ENCODE data around the gene RARB. TPM values are rescaled to one million over a fixed set of nuclear protein-coding genes. Genes with fewer than 3 reads are reported as not detected.

The RARB gene
- total and polyA plus RNA-seq, 2 donors from 2014 or later = 8.3 to 14.7 TPM

- H3K9me3 ChIP-seq (ENCODE audit: control insufficient read depth in 2 of 3, insufficient read depth in 1 of 3, low read length in 3 of 3) = no peaks in the 10 kb centered on the region
- TF ChIP-seq CTCF (IDR thresholded peaks at IDR 0.05; ENCODE audit: borderline replicate concordance, extremely low read depth, insufficient read depth) = no peak
- intact Hi-C loops (cut with DNase I) = no loop called here
- H3K27me3 ChIP-seq (ENCODE audit: control insufficient read depth, insufficient read depth, low read length) = no peaks in the 10 kb centered on the region
- H3K27ac ChIP-seq (ENCODE audit: low read depth in 2 of 2, low read length in 2 of 2) = peak overlapping the region in 1 of 2 donors; percentile 77
- H3K4me1 ChIP-seq (ENCODE audit: control insufficient read depth in 2 of 3, insufficient read depth in 2 of 3, low read depth in 1 of 3, low read length in 3 of 3) = peaks cover 0 to 5% (median 2%) of the 10 kb centered on the region in 3 donors
- DNase-seq (peak in 1 of 5 donors; percentile 74), FAIRE-seq (no peak)
- H3K9ac ChIP-seq (ENCODE audit: low read length in 3 of 3) = no peak overlapping the region
- no peaks in the 10 kb centered on the region for H3K36me3 ChIP-seq (ENCODE audit: control insufficient read depth in 2 of 3, insufficient read depth in 3 of 3, low read length in 3 of 3)
- peak overlapping the region in 1 of 3 donors; percentile 18 for H3K4me3 ChIP-seq (ENCODE audit: low read length in 3 of 3)
Observed at GRCh38 chr3:25433868-25434267, 5.8 kb downstream of the RARB start.

- H3K4me3 ChIP-seq (ENCODE audit: low read length in 3 of 3) = no peak overlapping the region
- no peaks in the 10 kb centered on the region for H3K9me3 ChIP-seq (ENCODE audit: control insufficient read depth in 2 of 3, insufficient read depth in 1 of 3, low read length in 3 of 3)
- H3K27me3 ChIP-seq (ENCODE audit: control insufficient read depth, insufficient read depth, low read length) = no peaks in the 10 kb centered on the region
- H3K4me1 ChIP-seq (ENCODE audit: control insufficient read depth in 2 of 3, insufficient read depth in 2 of 3, low read depth in 1 of 3, low read length in 3 of 3) = peaks cover 0 to 10% (median 2%) of the 10 kb centered on the region in 3 donors
- H3K36me3 ChIP-seq (ENCODE audit: control insufficient read depth in 2 of 3, insufficient read depth in 3 of 3, low read length in 3 of 3) = no peaks in the 10 kb centered on the region
- intact Hi-C loops (cut with DNase I) = no loop called here
- TF ChIP-seq CTCF (IDR thresholded peaks at IDR 0.05; ENCODE audit: borderline replicate concordance, extremely low read depth, insufficient read depth) = no peak
- no peak overlapping the region for H3K9ac ChIP-seq (ENCODE audit: low read length in 3 of 3)
- DNase-seq (no peak), FAIRE-seq (no peak)
- peak overlapping the region in 1 of 2 donors; percentile 44 for H3K27ac ChIP-seq (ENCODE audit: low read depth in 2 of 2, low read length in 2 of 2)
Observed at GRCh38 chr3:25437953-25438352, 9.9 kb downstream of the RARB start.

- DNase-seq (no peak), FAIRE-seq (no peak)
- H3K4me3 ChIP-seq (ENCODE audit: low read length in 3 of 3) = no peak overlapping the region
- no peak overlapping the region for H3K9ac ChIP-seq (ENCODE audit: low read length in 3 of 3)
- H3K27ac ChIP-seq (ENCODE audit: low read depth in 2 of 2, low read length in 2 of 2) = no peak overlapping the region
- no peaks in the 10 kb centered on the region for H3K27me3 ChIP-seq (ENCODE audit: control insufficient read depth, insufficient read depth, low read length)
- intact Hi-C loops (cut with DNase I) = no loop called here
- peaks cover 0 to 11% (median 2%) of the 10 kb centered on the region in 3 donors for H3K4me1 ChIP-seq (ENCODE audit: control insufficient read depth in 2 of 3, insufficient read depth in 2 of 3, low read depth in 1 of 3, low read length in 3 of 3)
- no peaks in the 10 kb centered on the region for H3K9me3 ChIP-seq (ENCODE audit: control insufficient read depth in 2 of 3, insufficient read depth in 1 of 3, low read length in 3 of 3)
- no peak for TF ChIP-seq CTCF (IDR thresholded peaks at IDR 0.05; ENCODE audit: borderline replicate concordance, extremely low read depth, insufficient read depth)
- H3K36me3 ChIP-seq (ENCODE audit: control insufficient read depth in 2 of 3, insufficient read depth in 3 of 3, low read length in 3 of 3) = no peaks in the 10 kb centered on the region
Observed at GRCh38 chr3:25438791-25439555, 10.9 kb downstream of the RARB start.
